Fibroblast of villous mesenchyme (primary cell): ENCODE data around the gene ASAP3. TPM values are rescaled to one million over a fixed set of nuclear protein-coding genes. Genes with fewer than 3 reads are reported as not detected.

Source experiments
- DNase-seq: peaks from one replicate; pipeline ENCODE4 v3.0.0-alpha.2; 2010; ENCODE audit warnings: low read depth
- H3K4me3 ChIP-seq: 2 replicates; pipeline ENCODE4 v1.5.1; 2011; ENCODE audit warnings: low read depth, mild to moderate bottlenecking, low read length
- total RNA-seq: library from RNA; depleted of rRNA; stranded (reverse); fragments of >200 nt; gene quantifications from 2 replicates; pipeline ENCODE4 v1.2.3, GENCODE V29; 2012
- TF ChIP-seq, protein P1 (sequence below): IDR thresholded peaks from 2 replicates; pipeline ENCODE4 v1.5.1; 2012; ENCODE audit warnings: low read depth, mild to moderate bottlenecking, low read length; ENCODE audit not compliant: insufficient read depth

Gene ASAP3
- total RNA-seq, 1 donor = 35.0 TPM

DNA sequence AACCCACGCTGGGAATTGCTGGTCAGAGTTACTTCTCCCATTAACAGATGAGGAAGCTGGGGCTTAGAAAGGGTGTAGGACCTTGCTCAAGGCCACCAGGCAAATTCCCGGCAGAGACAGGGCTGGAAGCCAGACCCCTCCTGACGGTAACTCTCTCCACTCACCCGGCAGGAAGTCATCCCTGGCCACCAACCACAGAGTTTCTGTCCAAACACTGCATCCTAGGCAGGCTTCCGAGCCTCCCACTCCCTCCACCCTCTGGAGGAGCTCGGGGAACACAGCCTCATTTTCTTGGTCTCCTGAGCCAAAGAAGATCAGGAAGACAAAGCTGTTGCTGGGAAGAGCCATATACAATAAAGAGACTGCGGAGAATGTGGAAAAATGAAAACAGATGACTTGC lies 89.3 kb downstream of the ASAP3 start:
- DNase-seq = peak; percentile 90
- TF ChIP-seq, protein P1, sequence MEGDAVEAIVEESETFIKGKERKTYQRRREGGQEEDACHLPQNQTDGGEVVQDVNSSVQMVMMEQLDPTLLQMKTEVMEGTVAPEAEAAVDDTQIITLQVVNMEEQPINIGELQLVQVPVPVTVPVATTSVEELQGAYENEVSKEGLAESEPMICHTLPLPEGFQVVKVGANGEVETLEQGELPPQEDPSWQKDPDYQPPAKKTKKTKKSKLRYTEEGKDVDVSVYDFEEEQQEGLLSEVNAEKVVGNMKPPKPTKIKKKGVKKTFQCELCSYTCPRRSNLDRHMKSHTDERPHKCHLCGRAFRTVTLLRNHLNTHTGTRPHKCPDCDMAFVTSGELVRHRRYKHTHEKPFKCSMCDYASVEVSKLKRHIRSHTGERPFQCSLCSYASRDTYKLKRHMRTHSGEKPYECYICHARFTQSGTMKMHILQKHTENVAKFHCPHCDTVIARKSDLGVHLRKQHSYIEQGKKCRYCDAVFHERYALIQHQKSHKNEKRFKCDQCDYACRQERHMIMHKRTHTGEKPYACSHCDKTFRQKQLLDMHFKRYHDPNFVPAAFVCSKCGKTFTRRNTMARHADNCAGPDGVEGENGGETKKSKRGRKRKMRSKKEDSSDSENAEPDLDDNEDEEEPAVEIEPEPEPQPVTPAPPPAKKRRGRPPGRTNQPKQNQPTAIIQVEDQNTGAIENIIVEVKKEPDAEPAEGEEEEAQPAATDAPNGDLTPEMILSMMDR = no peak
- H3K4me3 ChIP-seq = peak overlapping the region; percentile 26

DNA sequence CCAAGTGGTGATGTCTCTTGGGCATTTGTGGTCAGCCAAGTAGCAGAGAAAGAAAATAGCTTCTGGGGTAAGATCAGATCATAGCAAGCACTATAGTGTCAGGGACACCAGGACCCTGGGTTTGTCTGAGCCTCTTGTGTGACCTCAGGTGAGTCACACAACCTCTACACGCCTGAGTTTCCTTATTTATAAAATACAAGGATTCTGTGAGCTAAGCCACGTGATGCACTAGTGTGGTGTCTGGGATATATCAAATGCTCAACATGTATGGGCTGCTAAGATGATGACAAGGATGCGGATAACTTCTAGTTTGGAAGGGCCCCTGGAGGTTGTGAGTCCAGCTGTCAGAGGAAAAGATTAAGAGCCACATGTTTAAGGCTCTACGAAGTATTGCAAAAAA lies 89.8 kb downstream of the ASAP3 start:
- peak; percentile 99 for DNase-seq
- TF ChIP-seq, protein P1 = no peak
- no peak overlapping the region for H3K4me3 ChIP-seq

DNA sequence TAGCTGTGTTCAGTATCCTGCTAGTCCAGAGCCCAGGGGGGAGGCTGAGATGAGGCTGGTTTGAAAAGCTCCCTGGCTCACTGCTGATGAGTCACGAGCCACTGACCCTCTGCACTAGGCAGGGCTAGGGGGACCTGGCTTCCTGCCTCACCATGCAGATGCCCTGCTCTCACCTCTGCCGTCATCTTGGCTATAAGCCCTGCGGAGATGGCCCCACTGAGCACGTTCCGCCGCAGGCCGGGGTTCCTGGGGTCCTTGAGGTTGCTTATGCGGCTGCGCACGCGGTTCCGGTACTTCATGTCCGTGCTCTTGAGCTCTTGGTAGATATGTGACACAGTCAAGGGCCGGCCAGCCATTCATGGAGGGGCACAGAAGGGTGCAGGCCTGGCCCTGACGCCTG lies 90.3 kb downstream of the ASAP3 start:
- peak; percentile 89 for DNase-seq
- TF ChIP-seq, protein P1 = no peak
- no peak overlapping the region for H3K4me3 ChIP-seq

DNA sequence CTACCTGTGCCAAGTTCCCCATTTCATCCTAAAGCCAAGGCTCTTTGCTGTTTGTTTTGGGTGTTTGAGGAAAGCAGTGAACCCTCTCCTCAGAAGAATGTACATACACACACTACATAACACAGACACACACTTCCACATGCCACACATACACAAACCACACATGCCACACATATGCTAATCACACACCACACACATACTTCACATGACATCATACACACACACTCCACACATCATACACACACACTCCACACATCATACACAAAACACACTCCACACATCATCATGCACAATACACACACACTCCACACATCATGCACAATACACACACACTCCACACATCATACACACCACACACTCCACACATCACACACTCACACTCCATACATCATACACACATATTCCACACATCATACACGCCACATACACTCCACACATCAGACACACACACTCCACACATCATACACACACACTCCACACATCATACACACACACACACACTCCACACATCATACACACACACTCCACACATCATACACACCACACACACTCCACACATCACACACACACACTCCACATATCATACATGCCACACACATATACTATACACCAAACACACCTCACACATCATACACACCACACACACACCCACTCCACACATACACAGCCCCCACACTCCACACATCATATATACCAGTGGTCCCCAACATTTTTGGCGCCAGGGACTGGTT lies 91.7 kb downstream of the ASAP3 start:
- TF ChIP-seq, protein P1 = no peak
- H3K4me3 ChIP-seq = no peak overlapping the region
- no peak for DNase-seq

DNA sequence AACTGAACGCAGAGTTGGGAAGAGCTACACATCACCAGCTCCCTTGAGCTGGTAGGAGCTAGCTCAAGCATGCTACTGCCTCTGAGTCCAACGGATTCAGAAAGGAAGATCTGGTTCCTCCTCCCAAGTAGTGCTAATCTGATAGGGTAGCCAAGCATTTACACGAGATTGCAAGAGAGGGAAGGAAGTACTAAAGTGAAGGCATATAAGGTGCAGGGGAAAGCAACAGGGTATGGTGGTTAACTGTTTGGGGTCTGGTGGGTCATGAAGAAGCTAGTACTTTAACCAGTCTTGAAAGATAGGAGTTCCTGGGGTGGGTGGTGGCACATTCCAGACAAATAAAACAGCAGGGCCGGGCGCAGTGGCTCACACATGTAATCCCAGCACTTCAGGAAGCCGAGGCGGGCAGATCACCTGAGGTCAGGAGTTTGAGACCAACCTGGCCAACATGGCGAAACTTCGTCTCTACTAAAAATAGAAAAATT lies 94.1 kb downstream of the ASAP3 start:
- H3K4me3 ChIP-seq = no peak overlapping the region
- DNase-seq = no peak
- TF ChIP-seq, protein P1 = no peak

DNA sequence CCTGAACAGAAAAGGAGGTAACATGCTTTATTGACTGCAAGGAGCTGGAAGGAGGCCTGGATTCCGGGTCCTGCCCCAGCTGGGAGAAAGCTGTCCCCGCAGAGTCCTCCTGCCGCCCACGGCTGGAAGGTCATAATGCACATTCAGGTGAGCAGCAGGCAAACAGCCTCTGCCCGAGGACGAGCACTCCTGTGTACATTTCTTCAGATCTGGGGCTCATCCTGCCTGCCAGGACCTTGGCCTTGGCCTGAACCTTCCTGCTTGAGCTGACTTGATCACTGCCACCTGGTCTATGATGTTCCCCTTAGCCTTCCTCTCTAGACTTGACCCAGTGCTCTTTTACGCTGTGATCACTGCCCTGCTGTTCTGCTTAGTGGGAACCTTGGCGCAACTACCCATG lies 96.5 kb downstream of the ASAP3 start:
- H3K4me3 ChIP-seq = no peak overlapping the region
- no peak for DNase-seq
- TF ChIP-seq, protein P1 = no peak
